Cardiac muscle cell (in vitro differentiated cells and primary cell): ENCODE results near the gene RSPO3. TPM values are rescaled to one million over a fixed set of nuclear protein-coding genes. Genes with fewer than 3 reads are reported as not detected.

Experiments
- DNase-seq, 2 donors: peaks; one replicate each; pipeline versions ENCODE4 v3.0.0 to v3.0.0-alpha.2; 2010 to 2017; ENCODE audit warnings: low read depth in 1 of 2, low spot score in 1 of 2
- H3K27ac ChIP-seq: fragments of 200-600 bp; sonication (generic); 2 replicates; pipeline ENCODE4 v1.5.1; 2016
- H3K27me3 ChIP-seq: fragments of 200-600 bp; sonication (generic); 2 replicates; pipeline ENCODE4 v1.6.0; 2016; ENCODE audit warnings: control low read depth
- H3K36me3 ChIP-seq: fragments of 200-600 bp; sonication (generic); 2 replicates; pipeline ENCODE4 v1.5.1; 2016; ENCODE audit warnings: control low read depth
- H3K4me1 ChIP-seq: fragments of 200-600 bp; sonication (generic); 2 replicates; pipeline ENCODE4 v1.8.1; 2017; ENCODE audit warnings: low read depth, mild to moderate bottlenecking, mixed run types
- H3K4me3 ChIP-seq: fragments of 200-600 bp; sonication (generic); 2 replicates; pipeline ENCODE4 v1.5.1; 2016; ENCODE audit warnings: mild to moderate bottlenecking
- H3K9me3 ChIP-seq: fragments of 200-600 bp; sonication (generic); 2 replicates; pipeline ENCODE4 v1.5.1; 2017; ENCODE audit warnings: low read depth, mild to moderate bottlenecking, control low read depth
- polyA plus RNA-seq: library from polyadenylated mRNA; unstranded; fragments of >200 nt; fragmentation: Nextera tagmentation; extraction: Ambion mirVana; gene quantifications from 2 replicates; pipeline ENCODE4 v1.2.1, GENCODE V29; 2016
- total RNA-seq: library from RNA; depleted of rRNA; stranded (reverse); fragments of >200 nt; gene quantifications from 2 replicates; pipeline ENCODE4 v1.2.3, GENCODE V29; 2016
- TF ChIP-seq, protein P1 (sequence below): IDR thresholded peaks from 2 replicates; pipeline ENCODE4 v1.5.1; 2012; ENCODE audit warnings: low read depth, mild to moderate bottlenecking, low read length

RSPO3 gene
- total and polyA plus RNA-seq, 2 experiments from 2014 or later = 88.0 to 170 TPM

- Histone ChIP-seq H3K4me3 (peak overlapping the region; percentile 79), H3K27ac (no peak overlapping the region), H3K4me1 (peaks cover 17% of the 10 kb centered on the region), H3K9me3 (no peaks in the 10 kb centered on the region), H3K27me3 (peaks cover 37% of the 10 kb centered on the region), H3K36me3 (no peaks in the 10 kb centered on the region)
- TF ChIP-seq, protein P1, sequence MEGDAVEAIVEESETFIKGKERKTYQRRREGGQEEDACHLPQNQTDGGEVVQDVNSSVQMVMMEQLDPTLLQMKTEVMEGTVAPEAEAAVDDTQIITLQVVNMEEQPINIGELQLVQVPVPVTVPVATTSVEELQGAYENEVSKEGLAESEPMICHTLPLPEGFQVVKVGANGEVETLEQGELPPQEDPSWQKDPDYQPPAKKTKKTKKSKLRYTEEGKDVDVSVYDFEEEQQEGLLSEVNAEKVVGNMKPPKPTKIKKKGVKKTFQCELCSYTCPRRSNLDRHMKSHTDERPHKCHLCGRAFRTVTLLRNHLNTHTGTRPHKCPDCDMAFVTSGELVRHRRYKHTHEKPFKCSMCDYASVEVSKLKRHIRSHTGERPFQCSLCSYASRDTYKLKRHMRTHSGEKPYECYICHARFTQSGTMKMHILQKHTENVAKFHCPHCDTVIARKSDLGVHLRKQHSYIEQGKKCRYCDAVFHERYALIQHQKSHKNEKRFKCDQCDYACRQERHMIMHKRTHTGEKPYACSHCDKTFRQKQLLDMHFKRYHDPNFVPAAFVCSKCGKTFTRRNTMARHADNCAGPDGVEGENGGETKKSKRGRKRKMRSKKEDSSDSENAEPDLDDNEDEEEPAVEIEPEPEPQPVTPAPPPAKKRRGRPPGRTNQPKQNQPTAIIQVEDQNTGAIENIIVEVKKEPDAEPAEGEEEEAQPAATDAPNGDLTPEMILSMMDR = no peak
- DNase-seq = no peak
Observed at GRCh38 chr6:127117979-127118297, 533 bp upstream of the RSPO3 start.

- peak overlapping the region; percentile 79 for H3K4me3 ChIP-seq
- no peaks in the 10 kb centered on the region for H3K9me3 ChIP-seq
- peaks cover 37% of the 10 kb centered on the region for H3K27me3 ChIP-seq
- TF ChIP-seq, protein P1 = no peak
- DNase-seq = peak in 1 of 2 donors; percentile 42
- peaks cover 17% of the 10 kb centered on the region for H3K4me1 ChIP-seq
- no peak overlapping the region for H3K27ac ChIP-seq
- H3K36me3 ChIP-seq = no peaks in the 10 kb centered on the region
Observed at GRCh38 chr6:127119102-127120022, 891 bp downstream of the RSPO3 start.

- TF ChIP-seq, protein P1 = no peak
- Histone ChIP-seq H3K4me3 (peak overlapping the region; percentile 79), H3K36me3 (no peaks in the 10 kb centered on the region), H3K27me3 (peaks cover 37% of the 10 kb centered on the region), H3K27ac (no peak overlapping the region), H3K9me3 (no peaks in the 10 kb centered on the region), H3K4me1 (peaks cover 15% of the 10 kb centered on the region)
- DNase-seq = no peak
Observed at GRCh38 chr6:127120023-127120786, 1.7 kb downstream of the RSPO3 start.

DNA sequence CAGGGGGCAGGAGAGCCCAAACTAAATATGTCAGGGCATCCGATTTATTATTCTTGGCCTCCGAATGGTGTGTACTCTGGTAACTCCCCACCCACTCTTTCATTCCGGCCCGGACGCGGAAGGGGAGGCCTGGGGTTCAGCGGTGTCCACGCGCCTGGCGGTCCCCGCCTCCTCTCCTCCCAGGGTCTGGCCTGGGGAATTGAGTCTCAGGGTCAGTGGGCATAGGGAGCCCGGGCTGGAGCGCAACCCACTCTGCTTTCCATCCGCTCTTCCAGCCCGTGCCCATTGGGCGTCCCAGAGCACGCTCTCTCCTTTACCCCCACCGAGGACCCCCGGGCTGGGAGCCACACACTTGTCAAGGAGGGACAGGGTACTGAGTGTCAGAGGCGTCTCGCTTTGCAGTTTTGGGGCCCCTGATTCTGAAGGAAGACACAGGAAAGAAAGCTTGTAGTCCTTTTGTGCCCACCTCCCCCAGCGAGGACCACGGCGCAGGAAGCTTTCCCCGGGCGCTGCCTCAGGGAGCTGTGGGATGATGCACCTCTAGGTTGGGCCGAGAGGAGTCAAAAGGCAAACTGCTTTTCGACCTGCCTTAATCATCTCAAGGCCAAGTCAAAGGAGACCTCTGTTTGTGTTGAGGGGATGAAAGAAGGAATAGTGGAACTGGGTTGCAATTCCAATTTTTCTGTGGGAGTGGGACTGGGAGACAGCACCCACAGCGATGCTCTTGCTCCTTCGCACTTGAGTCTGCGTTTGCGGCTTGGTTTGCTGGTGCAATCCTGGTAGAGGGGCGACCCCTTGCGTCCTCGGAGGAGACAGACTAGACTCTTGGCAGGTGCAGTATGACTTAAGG lies 2.5 kb downstream of the RSPO3 start:
- no peaks in the 10 kb centered on the region for H3K36me3 ChIP-seq
- TF ChIP-seq, protein P1 = peak; percentile 88
- peaks cover 8% of the 10 kb centered on the region for H3K4me1 ChIP-seq
- peaks cover 37% of the 10 kb centered on the region for H3K27me3 ChIP-seq
- peak overlapping the region; percentile 79 for H3K4me3 ChIP-seq
- no peaks in the 10 kb centered on the region for H3K9me3 ChIP-seq
- peak; percentile 88 for DNase-seq
- no peak overlapping the region for H3K27ac ChIP-seq

- TF ChIP-seq, protein P1 = no peak
- Histone ChIP-seq H3K9me3 (no peaks in the 10 kb centered on the region), H3K4me1 (peaks cover 2% of the 10 kb centered on the region), H3K4me3 (peak overlapping the region; percentile 79), H3K36me3 (no peaks in the 10 kb centered on the region), H3K27ac (no peak overlapping the region), H3K27me3 (peaks cover 36% of the 10 kb centered on the region)
- no peak for DNase-seq
Observed at GRCh38 chr6:127121637-127121960, 3.1 kb downstream of the RSPO3 start.
